Activated CD4-positive, alpha-beta T cell treated with anti-CD3 and anti-CD28 coated beads, Interleukin-2, amount 10 ng/mL, durations not matched to agents 24 days and 14 days (primary cell): Measurements from ENCODE around the gene LYG1. TPM values are rescaled to one million over a fixed set of nuclear protein-coding genes. Genes with fewer than 3 reads are reported as not detected.
"Not testable (repeated sequence)": the region's sequence is repeated elsewhere in the genome, so short reads cannot be mapped to it uniquely, and the experiment has no call there.

Experiments
- DNase-seq: peaks from one replicate; pipeline ENCODE4 v3.0.0; 2022
- H3K27ac Mint-ChIP-seq: one replicate; pipeline ENCODE4 v1.8.0; 2022; ENCODE audit warnings: mild to moderate bottlenecking, mixed read lengths
- H3K27me3 Mint-ChIP-seq: one replicate; pipeline ENCODE4 v1.8.0; 2022; ENCODE audit warnings: mixed read lengths
- H3K36me3 Mint-ChIP-seq: one replicate; pipeline ENCODE4 v1.8.0; 2022; ENCODE audit warnings: low read depth, mild to moderate bottlenecking, mixed read lengths
- H3K4me1 Mint-ChIP-seq: one replicate; pipeline ENCODE4 v1.8.0; 2021; ENCODE audit warnings: mixed read lengths
- H3K4me3 Mint-ChIP-seq: one replicate; pipeline ENCODE4 v1.8.0; 2022; ENCODE audit warnings: mild to moderate bottlenecking, moderate library complexity, mixed read lengths
- H3K9me3 Mint-ChIP-seq: one replicate; pipeline ENCODE4 v1.8.0; 2021; ENCODE audit warnings: mixed read lengths
- intact Hi-C: fragments of 100-400 bp; cut with micrococcal nuclease; formaldehyde crosslinking; loops from one replicate; pipeline ENCODE4 v1.15.1; 2023
- total RNA-seq: library from RNA; stranded (reverse); gene quantifications from 2 replicates; pipeline ENCODE4 v1.2.3, GENCODE V29; 2022

Gene LYG1
- total RNA-seq = 2.1 TPM in 2 replicates

GRCh38 chr2:99301097-99301496 lies at the start of gene LYG1:
Gene LYG1 (minus strand): TSS chr2:99301197. CDS start chr2:99295670, 5,527 bp downstream.
- H3K36me3 Mint-ChIP-seq = peaks cover 14% of the 10 kb centered on the region
- H3K4me3 Mint-ChIP-seq, H3K4me1 Mint-ChIP-seq, H3K27ac Mint-ChIP-seq, H3K27me3 Mint-ChIP-seq, H3K9me3 Mint-ChIP-seq, DNase-seq, intact Hi-C loops: not testable (repeated sequence)

GRCh38 chr2:99350194-99350593 lies 49.2 kb upstream of the LYG1 start:
- Mint-ChIP-seq H3K9me3 (no peaks in the 10 kb centered on the region), H3K27me3 (no peaks in the 10 kb centered on the region), H3K27ac (no peak overlapping the region), H3K4me3 (no peak overlapping the region), H3K36me3 (peaks cover 13% of the 10 kb centered on the region), H3K4me1 (peaks cover 35% of the 10 kb centered on the region)
- intact Hi-C loops = no loop called here
- DNase-seq = no peak

DNA sequence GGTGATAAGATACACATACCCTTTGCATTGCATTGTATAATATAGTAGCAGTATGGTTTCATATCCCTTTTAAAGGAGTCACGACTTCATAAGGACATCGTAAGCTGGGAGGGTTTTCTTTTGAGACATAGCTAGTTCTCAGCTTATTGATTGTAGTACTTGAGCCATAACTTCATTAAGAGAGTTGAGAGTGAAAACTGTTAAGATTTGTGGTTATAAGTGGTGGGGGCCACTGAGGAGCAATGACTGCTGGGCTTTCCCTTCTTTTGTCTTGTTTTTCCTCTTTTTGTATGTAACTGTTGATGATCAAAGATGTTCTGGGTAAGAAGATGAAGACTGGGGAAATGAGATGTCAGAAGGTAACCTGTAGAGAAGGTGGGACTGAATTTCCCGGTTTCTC lies 47.2 kb upstream of the LYG1 start:
- no peak for DNase-seq
- Mint-ChIP-seq H3K36me3 (peaks cover 13% of the 10 kb centered on the region), H3K9me3 (no peaks in the 10 kb centered on the region), H3K4me3 (peak overlapping the region; percentile 26), H3K27ac (peak overlapping the region; percentile 20), H3K27me3 (no peaks in the 10 kb centered on the region), H3K4me1 (peaks cover 34% of the 10 kb centered on the region)
- intact Hi-C loops = loop anchor here (1.0 kb wide), 1 partner anchor 12 kb away; the partner anchor contains the start of gene TXNDC9

DNA sequence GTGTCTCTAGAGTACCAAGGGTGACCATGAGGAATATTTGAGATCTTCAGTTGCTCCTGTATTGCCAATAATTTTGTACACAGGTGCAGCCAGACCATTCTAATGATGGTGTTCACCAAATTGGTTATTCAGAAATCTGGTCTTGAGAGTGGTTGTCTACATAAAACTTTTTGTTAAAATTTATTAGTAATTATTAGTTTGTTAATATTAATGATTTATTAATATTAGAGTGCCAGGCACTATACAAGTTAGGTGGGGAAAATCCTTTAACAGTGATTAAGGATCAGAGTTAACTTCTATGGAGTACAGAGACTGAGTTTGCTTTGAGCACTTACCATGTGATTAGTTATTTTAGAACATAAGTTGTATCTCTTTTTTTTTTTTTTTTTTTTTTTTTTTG lies 45.2 kb upstream of the LYG1 start:
- no peak for DNase-seq
- no peaks in the 10 kb centered on the region for H3K9me3 Mint-ChIP-seq
- H3K4me3 Mint-ChIP-seq = no peak overlapping the region
- no peak overlapping the region for H3K27ac Mint-ChIP-seq
- H3K36me3 Mint-ChIP-seq = peaks cover 12% of the 10 kb centered on the region
- peaks cover 40% of the 10 kb centered on the region for H3K4me1 Mint-ChIP-seq
- H3K27me3 Mint-ChIP-seq = no peaks in the 10 kb centered on the region
- intact Hi-C loops = no loop called here

- H3K27me3 Mint-ChIP-seq, H3K9me3 Mint-ChIP-seq, intact Hi-C loops, H3K4me3 Mint-ChIP-seq, H3K27ac Mint-ChIP-seq, DNase-seq, H3K36me3 Mint-ChIP-seq: not testable (repeated sequence)
- peaks cover 40% of the 10 kb centered on the region for H3K4me1 Mint-ChIP-seq
These were observed 44.4 kb upstream of the LYG1 start for GRCh38 chr2:99345446-99345845.

GRCh38 chr2:99342536-99342935 lies 41.5 kb upstream of the LYG1 start:
- H3K4me1 Mint-ChIP-seq = peaks cover 36% of the 10 kb centered on the region
- no peak overlapping the region for H3K27ac Mint-ChIP-seq
- no peak overlapping the region for H3K4me3 Mint-ChIP-seq
- peaks cover 9% of the 10 kb centered on the region for H3K36me3 Mint-ChIP-seq
- DNase-seq = no peak
- H3K27me3 Mint-ChIP-seq = no peaks in the 10 kb centered on the region
- intact Hi-C loops = no loop called here
- no peaks in the 10 kb centered on the region for H3K9me3 Mint-ChIP-seq

GRCh38 chr2:99340669-99341236 lies 39.8 kb upstream of the LYG1 start:
- no peaks in the 10 kb centered on the region for H3K27me3 Mint-ChIP-seq
- intact Hi-C loops = no loop called here
- H3K27ac Mint-ChIP-seq = no peak overlapping the region
- DNase-seq = no peak
- H3K36me3 Mint-ChIP-seq = peaks cover 9% of the 10 kb centered on the region
- no peaks in the 10 kb centered on the region for H3K9me3 Mint-ChIP-seq
- H3K4me3 Mint-ChIP-seq = no peak overlapping the region
- H3K4me1 Mint-ChIP-seq = peaks cover 30% of the 10 kb centered on the region

DNA sequence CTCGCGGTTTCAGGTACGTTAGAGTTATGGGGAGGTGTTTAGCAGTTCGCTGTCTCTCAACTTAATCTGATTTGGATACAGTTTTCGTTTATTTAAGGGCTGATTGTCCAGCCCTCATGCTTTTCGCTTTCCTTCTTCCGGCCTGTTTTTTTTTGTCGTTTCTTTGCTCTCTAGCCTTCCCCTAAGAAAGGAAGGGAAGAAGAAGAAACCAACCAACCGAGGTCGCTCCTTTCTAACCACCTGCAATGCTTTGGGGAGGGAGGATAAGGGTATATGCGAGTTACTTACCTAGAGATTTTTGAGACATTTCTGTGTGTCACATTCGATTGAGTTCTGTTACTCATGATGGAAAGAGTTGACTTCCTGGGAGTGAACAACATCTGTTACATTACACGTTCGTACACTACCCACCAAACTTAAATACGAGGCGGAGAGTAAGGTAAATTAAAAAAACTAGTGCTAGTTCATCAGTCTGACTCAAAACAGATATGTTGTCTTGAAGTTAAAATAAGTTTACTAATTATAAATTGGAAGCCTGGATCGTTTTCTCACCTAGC lies 37.1 kb upstream of the LYG1 start:
- Mint-ChIP-seq H3K36me3 (peaks cover 8% of the 10 kb centered on the region), H3K4me3 (no peak overlapping the region), H3K4me1 (peaks cover 39% of the 10 kb centered on the region), H3K27ac (no peak overlapping the region), H3K9me3 (no peaks in the 10 kb centered on the region), H3K27me3 (no peaks in the 10 kb centered on the region)
- peak; percentile 74 for DNase-seq
- intact Hi-C loops = loop anchor here (5.0 to 10.0 kb wide), 4 partner anchors 39 to 1673 kb away; partner anchors contain the start of genes ACTR1B and C2orf92

DNA sequence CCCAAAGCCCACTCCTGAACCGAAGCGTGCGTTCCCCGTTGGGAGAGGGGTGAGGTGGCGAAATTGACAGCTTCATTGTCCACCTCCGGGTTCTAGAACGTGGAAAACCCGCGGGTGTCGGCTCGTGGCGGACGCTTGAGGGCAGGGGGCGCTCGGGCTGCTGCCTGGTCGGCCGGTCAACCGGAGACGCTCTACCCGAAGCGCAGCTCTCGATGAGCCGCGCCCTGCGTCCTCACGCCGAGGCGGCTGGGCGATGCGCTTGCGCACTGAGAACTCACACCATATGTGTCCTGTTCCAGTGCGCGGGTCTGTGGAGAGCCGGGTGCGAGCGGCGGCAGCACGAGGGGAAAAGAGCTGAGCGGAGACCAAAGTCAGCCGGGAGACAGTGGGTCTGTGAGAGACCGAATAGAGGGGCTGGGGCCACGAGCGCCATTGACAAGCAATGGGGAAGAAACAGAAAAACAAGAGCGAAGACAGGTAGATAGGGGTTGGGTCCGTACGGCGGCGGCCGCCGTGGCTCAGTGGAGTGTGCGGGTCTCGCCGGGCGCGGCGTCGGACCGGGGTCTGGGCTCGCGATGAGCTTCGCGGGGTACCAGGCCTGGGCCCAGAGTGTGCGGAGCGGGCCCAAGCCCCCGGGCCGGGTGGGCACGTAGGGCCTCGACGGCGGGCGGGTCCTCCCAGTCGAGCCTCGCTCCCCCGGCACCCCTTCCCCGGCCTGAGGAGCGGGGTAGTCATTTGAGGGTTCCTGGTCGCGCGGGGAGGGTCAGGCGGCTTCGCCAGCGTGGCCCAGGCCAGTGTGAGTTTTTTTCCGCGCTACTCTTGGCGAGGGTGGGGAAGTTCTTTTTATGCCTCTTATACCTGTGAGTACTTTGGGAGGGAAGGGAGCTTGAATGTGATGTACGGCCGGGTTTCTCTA lies 36.4 kb upstream of the LYG1 start, which contains the start of gene EIF5B:
Gene EIF5B (plus strand): TSS at position 277 of the 916 bp plus-strand sequence. CDS start 166 bp downstream, at position 443.
- peaks cover 11% of the 10 kb centered on the region for H3K36me3 Mint-ChIP-seq
- no peak within 1 kb of the TSS for H3K27ac Mint-ChIP-seq
- H3K4me3 Mint-ChIP-seq = no peak within 1 kb of the TSS
- H3K27me3 Mint-ChIP-seq = no peaks in the 10 kb centered on the region
- peak; percentile 98 for DNase-seq
- intact Hi-C loops = loop anchor here (2.0 to 10.0 kb wide), 5 partner anchors 40 to 1673 kb away; partner anchors contain the start of genes ACTR1B and C2orf92
- H3K4me1 Mint-ChIP-seq = peaks cover 36% of the 10 kb centered on the region
- no peaks in the 10 kb centered on the region for H3K9me3 Mint-ChIP-seq

- Mint-ChIP-seq H3K4me1 (peaks cover 35% of the 10 kb centered on the region), H3K27me3 (no peaks in the 10 kb centered on the region), H3K9me3 (no peaks in the 10 kb centered on the region), H3K36me3 (peaks cover 17% of the 10 kb centered on the region), H3K27ac (no peak overlapping the region), H3K4me3 (no peak overlapping the region)
- intact Hi-C loops = loop anchor here (1.0 to 10.0 kb wide), 11 partner anchors 12 to 1672 kb away; partner anchors contain the start of genes ACTR1B, C2orf15, C2orf92 and COA5
- no peak for DNase-seq
These were observed 35.8 kb upstream of the LYG1 start for GRCh38 chr2:99336804-99337112.

GRCh38 chr2:99335911-99336803 lies 35.2 kb upstream of the LYG1 start, which contains the start of gene TXNDC9:
Gene TXNDC9 (minus strand): TSS chr2:99336333. CDS start chr2:99333210, 3,123 bp downstream.
- H3K9me3 Mint-ChIP-seq = no peaks in the 10 kb centered on the region
- intact Hi-C loops = loop anchor here (1.0 to 10.0 kb wide), 11 partner anchors 12 to 1671 kb away; partner anchors contain the start of genes ACTR1B, C2orf15, C2orf92 and COA5
- DNase-seq = peak; percentile 99
- H3K36me3 Mint-ChIP-seq = peaks cover 22% of the 10 kb centered on the region
- peaks cover 32% of the 10 kb centered on the region for H3K4me1 Mint-ChIP-seq
- no peaks in the 10 kb centered on the region for H3K27me3 Mint-ChIP-seq
- no peak within 1 kb of the TSS for H3K4me3 Mint-ChIP-seq
- H3K27ac Mint-ChIP-seq = no peak within 1 kb of the TSS

GRCh38 chr2:99325384-99325783 lies 24.4 kb upstream of the LYG1 start:
- no peaks in the 10 kb centered on the region for H3K27me3 Mint-ChIP-seq
- no peak overlapping the region for H3K4me3 Mint-ChIP-seq
- no peak for DNase-seq
- H3K9me3 Mint-ChIP-seq = no peaks in the 10 kb centered on the region
- intact Hi-C loops = no loop called here
- H3K36me3 Mint-ChIP-seq = peaks cover 50% of the 10 kb centered on the region
- H3K4me1 Mint-ChIP-seq = peaks cover 3% of the 10 kb centered on the region
- H3K27ac Mint-ChIP-seq = no peak overlapping the region

DNA sequence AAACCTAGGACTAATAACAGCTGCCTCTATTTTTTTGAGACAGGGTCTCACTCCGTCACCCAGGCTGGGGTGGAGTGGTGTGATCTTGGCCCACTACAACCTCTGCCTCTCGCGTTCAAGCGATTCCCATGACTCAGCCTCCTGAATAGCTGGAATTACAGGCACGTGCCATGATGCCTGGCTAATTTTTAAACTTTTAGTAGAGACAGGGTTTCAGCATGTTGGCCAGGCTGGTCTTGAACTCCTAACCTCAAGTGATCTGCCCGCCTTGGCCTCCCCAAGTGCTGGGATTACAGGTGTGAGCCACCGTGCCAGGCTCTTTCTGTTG lies 16.8 kb upstream of the LYG1 start:
- DNase-seq, H3K4me3 Mint-ChIP-seq, H3K27me3 Mint-ChIP-seq, intact Hi-C loops, H3K9me3 Mint-ChIP-seq, H3K4me1 Mint-ChIP-seq, H3K27ac Mint-ChIP-seq: not testable (repeated sequence)
- peaks cover 46% of the 10 kb centered on the region for H3K36me3 Mint-ChIP-seq
